ENCODE results near the gene KIRREL2.
"Not testable (repeated sequence)": the region's sequence is repeated elsewhere in the genome, so short reads cannot be mapped to it uniquely, and the experiment has no call there.

The KIRREL2 gene

DNA sequence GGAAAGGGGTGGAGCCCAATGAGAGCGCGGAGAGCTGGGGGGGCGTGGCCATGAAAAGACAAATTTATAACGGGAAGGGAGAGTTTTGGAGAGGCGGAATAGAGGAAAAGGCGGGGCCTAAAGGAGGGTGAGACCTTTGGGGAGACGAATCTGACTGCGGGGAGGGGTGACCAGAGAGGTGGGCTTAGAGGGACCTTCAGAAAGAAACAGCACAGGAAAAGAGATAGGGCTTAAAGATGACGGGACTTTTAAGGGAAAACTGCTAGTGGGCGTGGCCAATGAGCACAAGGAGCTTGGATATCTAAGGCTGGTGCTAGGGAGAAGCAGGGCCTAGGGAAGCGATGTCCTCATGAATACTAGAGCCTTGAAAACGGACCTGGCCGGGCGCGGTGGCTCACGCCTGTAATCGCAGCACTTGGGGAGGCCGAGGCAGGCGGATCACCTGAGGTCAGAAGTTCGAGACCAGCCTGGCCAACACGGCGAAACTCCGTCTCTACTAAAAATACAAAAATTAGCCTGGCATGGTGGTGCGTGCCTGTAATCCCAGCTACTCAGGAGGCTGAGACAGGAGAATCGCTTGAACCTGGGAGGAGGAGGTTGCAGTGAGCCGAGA lies 13.5 kb downstream of the KIRREL2 start:
- DNase-seq, result peak in 1 of 2 donors; percentile 39

- DNase-seq, result no peak
Observed at GRCh38 chr19:35870798-35871197, 14.1 kb downstream of the KIRREL2 start.

DNA sequence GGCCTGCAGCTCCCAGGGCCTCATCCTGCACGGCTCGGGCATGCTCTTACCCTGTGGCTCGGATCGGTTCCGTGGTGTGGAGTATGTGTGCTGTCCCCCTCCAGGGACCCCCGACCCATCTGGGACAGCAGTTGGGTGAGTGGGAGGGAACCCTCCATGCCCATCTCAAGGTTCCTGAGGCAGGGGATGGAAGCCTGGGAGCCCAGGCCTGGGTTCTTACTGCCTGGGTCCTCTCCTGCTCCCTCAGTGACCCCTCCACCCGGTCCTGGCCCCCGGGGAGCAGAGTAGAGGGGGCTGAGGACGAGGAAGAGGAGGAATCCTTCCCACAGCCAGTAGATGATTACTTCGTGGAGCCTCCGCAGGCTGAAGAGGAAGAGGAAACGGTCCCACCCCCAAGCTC lies 14.9 kb downstream of the KIRREL2 start:
- no peak for DNase-seq

DNA sequence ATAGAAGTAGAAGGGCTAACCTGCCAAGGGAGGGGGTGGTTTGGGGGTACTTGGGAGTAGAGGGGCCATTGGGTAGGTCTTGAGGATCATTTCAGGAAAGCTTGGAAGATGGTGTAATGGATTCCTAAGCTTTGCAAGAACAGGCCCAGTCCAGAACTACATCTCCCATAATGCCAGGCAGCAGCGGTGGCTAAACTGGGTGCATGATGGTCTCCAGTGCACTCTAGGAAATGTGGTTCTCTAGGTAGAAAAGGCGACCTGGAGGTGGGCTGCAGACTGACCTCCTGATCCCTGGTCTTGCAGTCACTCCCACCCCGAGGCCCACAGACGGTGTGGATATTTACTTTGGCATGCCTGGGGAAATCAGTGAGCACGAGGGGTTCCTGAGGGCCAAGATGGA lies 15.5 kb downstream of the KIRREL2 start:
- DNase-seq, result no peak

DNA sequence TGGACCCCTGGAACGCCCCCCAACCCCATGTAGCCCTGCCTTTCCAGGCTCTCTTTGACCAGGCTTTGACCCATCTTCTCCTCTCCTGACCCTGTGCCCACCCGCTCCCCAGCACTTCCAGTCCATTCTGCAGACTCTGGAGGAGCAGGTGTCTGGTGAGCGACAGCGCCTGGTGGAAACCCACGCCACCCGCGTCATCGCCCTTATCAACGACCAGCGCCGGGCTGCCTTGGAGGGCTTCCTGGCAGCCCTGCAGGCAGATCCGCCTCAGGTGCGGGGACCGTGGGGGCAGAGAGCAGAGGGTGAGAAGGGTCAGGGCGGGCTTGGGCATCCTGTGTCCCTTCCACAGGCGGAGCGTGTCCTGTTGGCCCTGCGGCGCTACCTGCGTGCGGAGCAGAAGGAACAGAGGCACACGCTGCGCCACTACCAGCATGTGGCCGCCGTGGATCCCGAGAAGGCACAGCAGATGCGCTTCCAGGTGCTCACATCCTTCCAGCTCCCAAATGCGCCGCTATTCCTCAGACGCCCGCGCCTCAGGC lies 17.8 kb downstream of the KIRREL2 start:
- no peak for DNase-seq

GRCh38 chr19:35879068-35879467 lies 22.4 kb downstream of the KIRREL2 start:
- DNase-seq, result no peak

DNA sequence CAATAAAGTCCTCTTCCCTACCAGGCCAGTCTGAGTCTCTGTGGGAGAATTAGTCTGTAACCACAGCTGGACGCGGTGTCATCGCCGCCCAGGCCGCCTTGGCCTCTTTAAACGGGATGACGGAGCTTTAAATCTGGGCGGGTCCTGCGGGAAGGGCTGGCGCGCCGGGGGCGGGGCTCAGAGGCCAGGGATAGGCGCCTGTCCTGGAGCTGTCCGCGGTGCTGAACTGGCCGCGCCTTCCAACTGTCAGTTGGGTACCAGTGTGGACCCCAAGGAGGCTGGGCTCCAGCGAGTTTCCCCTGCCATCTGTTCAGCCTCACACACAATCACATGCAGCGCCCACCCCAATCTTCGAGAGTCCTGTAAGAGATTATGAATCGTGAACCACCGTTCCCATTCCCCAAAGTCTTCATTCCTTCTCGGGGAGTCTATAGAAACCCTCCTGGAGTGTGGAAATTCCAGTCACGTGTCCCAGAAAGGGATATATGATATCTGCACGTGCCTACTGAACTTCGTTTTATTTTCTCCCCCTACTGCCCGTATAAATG lies 23.1 kb downstream of the KIRREL2 start:
- peak; percentile 55 to 58 for DNase-seq

DNA sequence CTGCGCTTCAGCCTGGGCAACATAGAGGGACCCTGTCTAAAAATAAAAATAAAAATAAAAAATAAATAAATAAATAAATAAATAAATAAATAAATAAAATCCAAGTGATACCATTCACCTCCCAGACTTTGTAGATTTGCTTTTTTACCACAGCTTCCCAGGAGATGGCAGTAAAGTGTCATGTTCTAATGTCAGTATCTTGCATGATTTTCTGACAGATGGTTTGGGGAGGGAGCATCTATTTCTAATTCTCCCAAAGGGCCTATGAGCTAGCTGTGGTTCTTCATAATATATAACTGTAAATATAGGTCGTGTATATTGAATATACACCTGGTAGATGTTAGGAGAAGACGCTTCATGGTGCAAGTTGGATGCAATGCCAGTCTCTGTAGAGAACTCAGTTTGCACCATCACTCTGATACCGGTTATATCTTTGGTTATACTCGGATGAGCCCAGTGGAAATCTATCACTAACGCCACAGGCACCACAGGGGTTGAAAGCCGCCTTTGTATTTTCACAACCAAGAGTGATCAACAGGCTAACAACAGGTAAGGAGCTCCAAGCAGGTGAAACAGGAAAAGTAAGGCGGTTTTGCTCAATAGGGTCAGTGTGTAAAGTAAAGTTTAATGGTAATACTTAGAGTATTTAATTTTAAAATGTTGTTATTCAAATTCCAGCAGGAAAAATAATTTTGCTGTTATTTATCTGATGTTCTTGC lies 25.6 kb downstream of the KIRREL2 start:
- DNase-seq, result peak in 1 of 2 donors; percentile 62

GRCh38 chr19:35883882-35884281 lies 27.2 kb downstream of the KIRREL2 start:
- no peak for DNase-seq

GRCh38 chr19:35885225-35885738 lies 28.6 kb downstream of the KIRREL2 start:
- no peak for DNase-seq

DNA sequence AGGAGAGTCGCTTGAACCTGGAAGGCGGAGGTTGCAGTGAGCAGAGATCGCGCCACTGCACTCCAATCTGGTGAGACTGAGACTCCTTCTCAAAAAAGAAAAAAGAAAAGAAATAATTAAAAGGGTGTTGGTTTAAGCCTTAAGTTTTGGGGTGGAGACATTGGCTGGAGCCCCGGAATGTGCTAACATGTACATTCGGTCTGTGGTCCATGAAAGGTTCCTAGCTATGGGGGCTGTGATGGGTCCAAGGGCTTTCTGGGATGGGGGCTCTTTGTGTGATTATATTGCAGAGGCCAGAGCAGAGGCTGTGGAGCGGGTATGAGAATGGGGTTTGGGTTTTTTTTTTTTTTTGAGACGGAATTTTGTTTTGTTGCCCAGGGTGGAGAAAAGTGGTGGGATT lies 29.2 kb downstream of the KIRREL2 start:
- DNase-seq, result no peak

GRCh38 chr19:35887197-35887596 lies 30.5 kb downstream of the KIRREL2 start:
- no peak for DNase-seq

DNA sequence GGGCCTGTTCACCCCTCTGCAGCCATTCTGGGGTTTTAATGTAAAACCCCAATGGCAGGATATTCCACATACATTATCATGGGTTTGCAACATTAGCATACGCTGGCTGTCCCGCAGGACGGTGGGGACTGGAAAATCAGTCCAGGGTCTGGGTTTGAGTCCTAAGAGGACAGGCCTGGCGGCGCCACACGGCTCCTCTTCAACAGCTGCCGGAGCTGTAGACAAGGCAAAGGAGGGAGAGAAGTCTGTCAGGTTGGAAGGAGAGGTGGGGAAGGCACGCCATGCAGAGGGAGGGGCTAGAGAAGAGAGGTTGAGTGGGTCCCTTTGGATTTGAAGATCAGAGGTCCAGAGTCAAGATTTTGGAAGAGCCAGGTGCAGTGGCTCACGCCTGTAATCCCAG lies 31.7 kb downstream of the KIRREL2 start:
- DNase-seq, result no peak

- no peak for DNase-seq
Observed at GRCh38 chr19:35889370-35890112, 32.8 kb downstream of the KIRREL2 start.

- no peak for DNase-seq
Observed at GRCh38 chr19:35890113-35890650, 33.5 kb downstream of the KIRREL2 start.

DNA sequence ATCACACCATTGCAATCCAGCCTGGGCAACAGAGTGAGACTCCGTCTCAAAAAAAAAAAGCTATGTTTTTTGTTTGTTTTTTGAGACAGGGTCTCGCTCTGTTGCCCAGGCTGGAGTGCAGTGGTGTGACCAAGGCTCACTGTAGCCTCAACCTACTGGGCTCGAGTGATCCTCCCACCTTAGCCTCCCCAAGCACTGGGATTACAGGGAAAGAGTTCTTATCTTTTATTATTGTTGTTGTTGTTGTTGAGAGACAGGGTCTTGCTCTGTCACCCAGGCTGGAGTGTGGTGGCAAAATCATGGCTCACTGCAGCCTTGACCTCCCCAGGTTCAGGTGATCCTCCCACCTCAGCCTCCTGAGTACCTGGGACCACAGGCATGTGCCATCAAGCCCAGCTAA lies 35.1 kb downstream of the KIRREL2 start:
- DNase-seq, result not testable (repeated sequence)

DNA sequence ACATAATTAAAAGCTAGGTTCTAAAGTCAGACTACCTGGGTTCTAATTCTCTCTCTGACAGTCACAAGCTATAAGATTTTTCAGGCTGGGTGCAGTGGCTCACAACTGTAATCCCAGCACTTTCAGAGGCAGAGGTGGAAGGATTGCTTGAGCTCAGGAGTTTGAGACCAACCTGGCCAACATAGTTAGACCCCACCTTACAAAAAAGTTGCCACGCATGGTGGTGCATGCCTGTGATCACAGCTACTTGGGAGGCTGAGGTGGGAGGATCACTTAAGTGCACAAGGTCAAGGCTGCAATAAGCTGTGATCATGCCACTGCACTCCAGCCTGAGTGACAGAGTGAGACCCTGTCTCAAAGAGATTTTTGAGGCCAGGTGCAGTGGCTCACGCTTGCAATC lies 37.6 kb downstream of the KIRREL2 start:
- DNase-seq, result no peak

DNA sequence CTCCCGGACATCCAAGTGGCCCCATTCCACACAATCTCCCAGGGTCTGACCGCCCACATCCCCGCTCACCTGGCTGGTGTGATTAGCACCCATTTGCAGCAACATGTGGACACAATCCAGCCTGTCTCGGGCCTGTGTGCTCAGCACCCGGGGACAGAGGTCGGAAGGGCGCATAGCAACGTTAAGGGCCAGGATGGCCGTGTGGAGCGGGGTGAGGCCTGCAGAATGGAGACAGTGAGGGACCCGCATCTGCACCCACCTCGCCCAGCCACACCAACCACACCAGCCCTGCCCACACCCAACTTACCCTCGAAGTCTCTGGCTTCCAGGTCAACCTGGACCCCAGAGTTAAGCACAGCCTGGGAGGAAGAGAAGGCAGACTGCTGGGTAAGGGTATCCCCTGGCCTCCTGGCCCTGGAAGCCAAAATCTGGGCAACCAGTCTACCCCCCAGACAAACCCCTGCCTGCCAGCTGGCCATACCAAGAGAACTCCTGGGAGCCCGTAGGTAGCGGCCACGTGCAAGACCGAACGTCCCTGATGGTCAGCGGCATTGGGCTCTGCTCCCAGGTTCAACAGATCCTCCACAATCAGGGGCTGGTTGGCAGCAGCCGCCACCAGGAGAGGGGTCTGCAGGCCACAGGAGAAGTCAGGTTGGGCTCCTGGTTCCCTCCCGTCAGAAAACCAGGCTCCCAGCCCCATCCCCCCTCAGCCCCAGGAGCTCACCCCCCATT lies 39.4 kb downstream of the KIRREL2 start:
- no peak for DNase-seq

DNA sequence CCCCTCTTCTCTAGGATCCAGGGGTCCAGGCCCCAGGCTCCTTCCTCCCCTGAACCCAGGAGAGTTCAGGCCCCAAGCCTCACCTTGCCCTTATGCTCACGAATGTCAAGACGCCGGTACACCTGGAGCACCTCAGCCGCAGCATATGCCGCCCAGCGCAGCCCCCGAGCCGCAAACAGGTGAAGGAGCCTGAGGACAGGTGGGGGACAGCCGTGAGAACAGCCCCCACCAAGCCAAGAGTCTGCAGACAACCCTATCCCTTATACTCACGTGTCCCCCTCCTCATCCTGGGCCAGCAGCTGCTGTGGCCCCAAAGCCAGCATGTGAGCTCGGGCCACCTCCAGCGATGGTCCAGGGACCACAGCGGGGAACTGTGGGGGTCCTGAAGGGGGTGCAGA lies 39.9 kb downstream of the KIRREL2 start:
- no peak for DNase-seq

DNA sequence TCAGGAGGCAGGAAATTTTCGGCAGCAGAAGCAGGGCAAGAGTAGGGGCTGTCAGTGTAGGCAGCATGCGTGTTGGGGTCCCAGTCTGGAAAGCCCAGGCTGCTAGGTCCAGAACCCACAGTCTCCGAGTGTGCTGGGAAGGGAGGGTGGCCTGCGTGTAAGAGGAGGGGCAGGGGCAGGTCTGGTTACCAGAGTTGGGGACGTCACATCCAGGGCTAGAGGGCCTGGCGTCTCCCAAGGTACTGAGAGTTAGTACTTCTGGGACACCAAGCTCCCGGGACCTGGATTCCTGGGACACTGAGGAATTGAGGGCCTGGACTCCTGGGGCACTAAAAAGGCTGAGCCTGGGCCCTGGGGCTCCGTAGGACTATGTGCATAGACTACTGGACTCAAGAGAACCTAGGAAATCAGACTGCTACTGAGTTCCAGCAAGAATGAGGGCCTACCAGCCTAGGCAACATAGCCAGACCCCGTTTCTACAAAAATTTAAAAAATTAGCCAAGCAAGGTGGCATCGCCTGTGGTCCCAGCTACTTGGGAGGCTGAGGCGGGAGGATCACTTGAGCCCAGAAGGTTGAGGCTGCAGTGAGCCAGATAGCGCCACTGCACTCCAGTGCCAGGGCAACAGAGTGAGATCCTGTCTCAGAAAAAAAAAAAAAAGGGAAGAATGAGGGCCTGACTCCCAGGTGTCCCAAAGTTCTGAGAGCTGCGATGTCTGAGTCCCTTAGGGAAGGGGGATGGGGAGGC lies 41.2 kb downstream of the KIRREL2 start:
- no peak for DNase-seq

DNA sequence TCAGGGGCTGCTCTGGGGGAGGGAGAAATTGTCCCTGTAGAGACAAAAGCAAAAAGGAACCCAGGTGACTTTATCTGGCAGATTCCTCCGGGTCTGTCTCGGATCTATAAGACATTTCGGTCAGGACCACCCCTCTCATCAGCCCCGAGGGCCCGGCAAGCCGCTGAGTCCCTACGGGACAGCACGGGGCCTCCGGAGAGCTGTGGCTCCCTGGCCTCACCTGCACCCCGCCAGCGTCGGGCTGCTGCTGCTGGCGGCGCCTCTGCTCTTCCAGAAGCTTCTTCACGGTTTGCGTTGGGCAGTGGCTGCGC lies 41.7 kb downstream of the KIRREL2 start:
- peak in 1 of 2 donors; percentile 20 for DNase-seq
